ENCODE results near the gene SRSF5. TPM values are rescaled to one million over a fixed set of nuclear protein-coding genes. Genes with fewer than 3 reads are reported as not detected.

SRSF5 gene
- total and polyA plus RNA-seq, 2 of the 8 experiments (the other 6 are each of a cell fraction or from before 2014, with no cell fraction given): 101 to 238 TPM

GRCh38 chr14:69814397-69814796 lies 47.5 kb downstream of the SRSF5 start:
- Histone ChIP-seq H2AK5ac (ENCODE audit: low read depth, low read length) (no peak overlapping the region), H3K56ac (replicated peaks; ENCODE audit: insufficient read length, low read depth, low read length) (no peak overlapping the region), H3K4ac (replicated peaks; ENCODE audit: insufficient read length, low read depth, low read length) (no peak overlapping the region), H3K27ac (ENCODE audit: low read depth, low read length) (no peak overlapping the region), H2AFZ (ENCODE audit: low read length) (no peak overlapping the region), H3K4me1 (replicated peaks in 1 of 4; ENCODE audit: control insufficient read depth in 3 of 4, insufficient read depth in 4 of 4, low read length in 3 of 4) (no peaks in the 10 kb centered on the region), H3K23ac (ENCODE audit: insufficient read length) (no peak overlapping the region), H2BK12ac (ENCODE audit: low read depth, low read length) (no peak overlapping the region), H4K5ac (ENCODE audit: insufficient read length, low read depth, low read length) (no peak overlapping the region), H4K8ac (ENCODE audit: extremely low read depth, insufficient read depth, low read length) (no peak overlapping the region), H3K4me2 (ENCODE audit: insufficient read depth in 1 of 2, low read depth in 2 of 2, low read length in 2 of 2) (no peak overlapping the region), H2BK15ac (ENCODE audit: low read length) (no peak overlapping the region), H3K18ac (ENCODE audit: extremely low read depth, low read length) (no peak overlapping the region), H3K23me2 (ENCODE audit: low read depth, low read length) (no peaks in the 10 kb centered on the region; the same call in 1 of the 2 replicates), H3K9ac (replicated peaks in 1 of 4; ENCODE audit: extremely low read depth in 1 of 4, low read depth in 3 of 4, low read length in 3 of 4) (no peak overlapping the region), H3K4me3 (ENCODE audit: extremely low read depth in 1 of 4, insufficient read depth in 2 of 4, low read depth in 3 of 4, low read length in 4 of 4) (no peak overlapping the region), H3K9me3 (ENCODE audit: insufficient read depth in 2 of 2, low read depth in 1 of 2, low read length in 1 of 2) (no peaks in the 10 kb centered on the region), H2BK120ac (replicated peaks; ENCODE audit: low read depth, low read length) (no peak overlapping the region), H4K91ac (replicated peaks; ENCODE audit: insufficient read length, low read length) (no peak overlapping the region), H3K36me3 (ENCODE audit: control insufficient read depth in 2 of 4, insufficient read depth in 4 of 4, low read length in 3 of 4) (no peaks in the 10 kb centered on the region), H2BK20ac (ENCODE audit: low read length) (no peak overlapping the region), H2BK5ac (ENCODE audit: low read depth, low read length) (no peak overlapping the region), H3K27me3 (replicated peaks in 1 of 4; ENCODE audit: control insufficient read depth in 3 of 4, extremely low read depth in 1 of 4, insufficient read depth in 3 of 4, low read length in 3 of 4) (no peaks in the 10 kb centered on the region), H3K79me1 (ENCODE audit: low read depth, low read length) (no peaks in the 10 kb centered on the region), H3K79me2 (ENCODE audit: control insufficient read depth in 1 of 2, insufficient read depth in 2 of 2, low read length in 2 of 2) (no peaks in the 10 kb centered on the region), H3K14ac (ENCODE audit: insufficient read length) (no peak overlapping the region), H4K20me1 (replicated peaks in 1 of 2; ENCODE audit: control insufficient read depth in 1 of 2, insufficient read depth in 2 of 2, low read length in 2 of 2) (no peaks in the 10 kb centered on the region)
- ChIA-PET POLR2A (ENCODE audit: partially characterized antibody) (no interaction called here), CTCF (ENCODE audit: partially characterized antibody) (interaction anchor here (0.8 to 11.2 kb wide), 5 partner anchors 87 to 259 kb away, joined by 3 to 132 read pairs (median 3); no protein-coding TSS in a partner anchor)
- FAIRE-seq (no peak), DNase-seq (ENCODE audit: low read depth in 1 of 2, low spot score in 2 of 2) (no peak)
- TF ChIP-seq ZNF274 (IDR thresholded peaks at IDR 0.05; ENCODE audit: borderline replicate concordance, extremely low read depth, low read length) (no peak), BACH1 (IDR thresholded peaks at IDR 0.05; ENCODE audit: low read length) (no peak), JUND (IDR thresholded peaks at IDR 0.05; ENCODE audit: low read length) (no peak), BRCA1 (IDR thresholded peaks at IDR 0.05; ENCODE audit: low read depth, low read length) (no peak), TAF1 (IDR thresholded peaks at IDR 0.05; ENCODE audit: low read depth, low read length) (no peak), EGR1 (IDR thresholded peaks at IDR 0.05; ENCODE audit: borderline replicate concordance, low read depth, low read length) (no peak)
- WGBS, 2 experiments (ENCODE audit: extremely low coverage in 1 of 2, insufficient coverage in 1 of 2, insufficient read length in 1 of 2, insufficient replicate concordance in 2 of 2, low coverage in 1 of 2, low lambda C conversion rate in 2 of 2, missing lambda C conversion rate in 1 of 2): 91% methylated on average over 3 of the region's 3 CpGs; no CpG with 5 or more reads in 1 of the 2 experiments

All from H1 (cell line).